ENCODE data around the gene PROKR1.

- no peak for TF ChIP-seq CTCF (IDR thresholded peaks at IDR 0.05)
- TF ChIP-seq ZFX (IDR thresholded peaks at IDR 0.05; ENCODE audit: borderline replicate concordance): no peak
Measured at GRCh38 chr2:68662466-68662865, 19.1 kb downstream of the PROKR1 start.
